ENCODE measurements around the gene P2RX1.
"Not testable (repeated sequence)": the region's sequence is repeated elsewhere in the genome, so short reads cannot be mapped to it uniquely, and the experiment has no call there.

Gene P2RX1

GRCh38 chr17:3859940-3860339 is 56.3 kb downstream of the P2RX1 start:
- no peak overlapping the region for H3K4me3 ChIP-seq (ENCODE audit: low read length)
- DNase-seq (ENCODE audit: low read depth): no peak
- TF ChIP-seq CTCF (conservative IDR thresholded peaks at IDR 0.05; ENCODE audit: low read length): no peak

GRCh38 chr17:3857261-3858105 is 58.8 kb downstream of the P2RX1 start:
- TF ChIP-seq CTCF (conservative IDR thresholded peaks at IDR 0.05; ENCODE audit: low read length): no peak
- no peak overlapping the region for H3K4me3 ChIP-seq (ENCODE audit: low read length)
- no peak for DNase-seq (ENCODE audit: low read depth)

GRCh38 chr17:3854204-3854603 is 62.1 kb downstream of the P2RX1 start:
- not testable (repeated sequence) for DNase-seq (ENCODE audit: low read depth); H3K4me3 ChIP-seq (ENCODE audit: low read length)

- TF ChIP-seq CTCF (conservative IDR thresholded peaks at IDR 0.05; ENCODE audit: low read length): no peak
- no peak overlapping the region for H3K4me3 ChIP-seq (ENCODE audit: low read length)
- DNase-seq (ENCODE audit: low read depth): no peak
These were observed 63.7 kb downstream of the P2RX1 start for GRCh38 chr17:3852561-3852960.

- H3K4me3 ChIP-seq (ENCODE audit: low read length): no peak overlapping the region
- no peak for TF ChIP-seq CTCF (conservative IDR thresholded peaks at IDR 0.05; ENCODE audit: low read length)
- no peak for DNase-seq (ENCODE audit: low read depth)
These were observed 64.7 kb downstream of the P2RX1 start for GRCh38 chr17:3851461-3852100.

GRCh38 chr17:3848229-3848835 is 67.9 kb downstream of the P2RX1 start:
- TF ChIP-seq CTCF (conservative IDR thresholded peaks at IDR 0.05; ENCODE audit: low read length): no peak
- H3K4me3 ChIP-seq (ENCODE audit: low read length): no peak overlapping the region
- no peak for DNase-seq (ENCODE audit: low read depth)

- no peak overlapping the region for H3K4me3 ChIP-seq (ENCODE audit: low read length)
- no peak for DNase-seq (ENCODE audit: low read depth)
- TF ChIP-seq CTCF (conservative IDR thresholded peaks at IDR 0.05; ENCODE audit: low read length): no peak
These were observed 69.0 kb downstream of the P2RX1 start for GRCh38 chr17:3847165-3847670.

All from AG10803 (cell line).